Neural progenitor cell (in vitro differentiated cells): ENCODE results near the gene CHD1.

Experiments
- EZH2 ChIP-seq: fragments of 200-600 bp; sonication (generic); IDR thresholded peaks from 2 replicates; pipeline ENCODE4 v1.6.1; 2017; ENCODE audit warnings: antibody characterized with exemption, mild to moderate bottlenecking, moderate library complexity
- TF ChIP-seq, protein P1 (sequence below): fragments of 200-600 bp; sonication (generic); IDR thresholded peaks from 2 replicates; pipeline ENCODE4 v1.5.1; 2017; ENCODE audit warnings: antibody characterized with exemption, mild to moderate bottlenecking

DNA sequence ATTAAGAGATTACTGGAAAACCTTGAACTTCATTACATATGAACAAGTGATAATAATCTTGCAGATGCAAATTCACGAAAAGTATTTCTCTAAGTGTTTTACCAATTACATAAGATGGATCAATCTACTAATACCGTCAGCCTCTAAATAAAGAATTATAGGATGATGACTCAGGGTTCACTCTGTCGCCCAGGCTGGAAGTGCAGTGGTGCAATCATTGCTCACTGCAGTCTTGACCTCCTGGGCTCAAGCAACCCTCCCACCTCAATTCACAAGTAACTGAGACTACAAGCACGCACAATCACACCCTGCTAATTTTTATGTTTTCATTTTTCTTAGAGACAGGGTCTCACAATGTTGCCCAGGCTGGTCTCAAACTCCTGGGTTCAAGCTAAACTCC lies 56.1 kb downstream of the CHD1 start:
- TF ChIP-seq, protein P1, sequence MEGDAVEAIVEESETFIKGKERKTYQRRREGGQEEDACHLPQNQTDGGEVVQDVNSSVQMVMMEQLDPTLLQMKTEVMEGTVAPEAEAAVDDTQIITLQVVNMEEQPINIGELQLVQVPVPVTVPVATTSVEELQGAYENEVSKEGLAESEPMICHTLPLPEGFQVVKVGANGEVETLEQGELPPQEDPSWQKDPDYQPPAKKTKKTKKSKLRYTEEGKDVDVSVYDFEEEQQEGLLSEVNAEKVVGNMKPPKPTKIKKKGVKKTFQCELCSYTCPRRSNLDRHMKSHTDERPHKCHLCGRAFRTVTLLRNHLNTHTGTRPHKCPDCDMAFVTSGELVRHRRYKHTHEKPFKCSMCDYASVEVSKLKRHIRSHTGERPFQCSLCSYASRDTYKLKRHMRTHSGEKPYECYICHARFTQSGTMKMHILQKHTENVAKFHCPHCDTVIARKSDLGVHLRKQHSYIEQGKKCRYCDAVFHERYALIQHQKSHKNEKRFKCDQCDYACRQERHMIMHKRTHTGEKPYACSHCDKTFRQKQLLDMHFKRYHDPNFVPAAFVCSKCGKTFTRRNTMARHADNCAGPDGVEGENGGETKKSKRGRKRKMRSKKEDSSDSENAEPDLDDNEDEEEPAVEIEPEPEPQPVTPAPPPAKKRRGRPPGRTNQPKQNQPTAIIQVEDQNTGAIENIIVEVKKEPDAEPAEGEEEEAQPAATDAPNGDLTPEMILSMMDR: no peak
- no peak for TF ChIP-seq EZH2
